A673 (cell line): ENCODE results near the gene CAMK2G. TPM values are rescaled to one million over a fixed set of nuclear protein-coding genes. Genes with fewer than 3 reads are reported as not detected.

Source experiments
- BruUV-seq: library from RNA; stranded (reverse); fragments of 400-500 nt; replicated peaks from 2 replicates; lab custom pipeline; 2021; lab: Mats Ljungman, UMichigan
- CTCF ChIA-PET: fragments of 300-600 bp; sonication (Branson Sonifier 250); formaldehyde crosslinking; loops from one replicate; lab custom pipeline; 2022; ENCODE audit warnings: antibody characterized with exemption; lab: Charles Lee
- POLR2A ChIA-PET: fragments of 300-600 bp; sonication (Branson Sonifier 250); formaldehyde crosslinking; loops from one replicate; lab custom pipeline; 2022; ENCODE audit warnings: antibody characterized with exemption; ENCODE audit not compliant: low non-redundant PET; lab: Charles Lee
- DNase-seq: peaks from one replicate; pipeline ENCODE4 v3.0.0-alpha.2; 2015; ENCODE audit warnings: low spot score
- H3K27ac ChIP-seq: fragments of 200-600 bp; sonication (generic); 2 replicates; pipeline ENCODE4 v1.5.1; 2016; ENCODE audit warnings: mixed run types, low read depth, mild to moderate bottlenecking, mixed read lengths, antibody characterized with exemption, low read length; ENCODE audit not compliant: poor library complexity, severe bottlenecking
- H3K27me3 ChIP-seq: fragments of 200-600 bp; sonication (generic); replicated peaks from 2 replicates; pipeline ENCODE4 v1.6.1; 2017; ENCODE audit warnings: mixed run types, low read depth, mild to moderate bottlenecking, mixed read lengths, antibody characterized with exemption, low read length; ENCODE audit not compliant: insufficient read depth, poor library complexity
- H3K36me3 ChIP-seq: fragments of 200-600 bp; sonication (generic); 2 replicates; pipeline ENCODE4 v1.6.1; 2016; ENCODE audit warnings: mixed run types, mild to moderate bottlenecking, mixed read lengths, antibody characterized with exemption, low read length; ENCODE audit not compliant: insufficient read depth, poor library complexity, severe bottlenecking
- H3K4me1 ChIP-seq: fragments of 200-600 bp; sonication (generic); 2 replicates; pipeline ENCODE4 v1.6.1; 2017; ENCODE audit warnings: mixed run types, mild to moderate bottlenecking, mixed read lengths, antibody characterized with exemption, low read length; ENCODE audit not compliant: insufficient read depth, poor library complexity, severe bottlenecking
- H3K4me3 ChIP-seq: fragments of 200-600 bp; sonication (generic); 2 replicates; pipeline ENCODE4 v1.5.1; 2016; ENCODE audit warnings: low read depth, mixed run types, mild to moderate bottlenecking, mixed read lengths, low read length; ENCODE audit not compliant: poor library complexity, severe bottlenecking
- H3K9me3 ChIP-seq: fragments of 200-600 bp; sonication (generic); 2 replicates; pipeline ENCODE4 v1.6.1; 2016; ENCODE audit warnings: mixed run types, low read depth, mild to moderate bottlenecking, mixed read lengths, antibody characterized with exemption, low read length; ENCODE audit not compliant: poor library complexity, severe bottlenecking
- CTCF ChIP-seq: fragments of 300-800, 200-600 bp; sonication (generic); conservative IDR thresholded peaks from 2 replicates; pipeline ENCODE4 v1.5.1; 2017; ENCODE audit warnings: low read depth, mild to moderate bottlenecking, antibody characterized with exemption, low read length, moderate library complexity, mixed read lengths
- EZH2 ChIP-seq: fragments of 200-600 bp; sonication (generic); IDR thresholded peaks from 2 replicates; pipeline ENCODE4 v1.6.1; 2017; ENCODE audit warnings: borderline replicate concordance, low read depth, mild to moderate bottlenecking, mixed read lengths, antibody characterized with exemption, low read length; ENCODE audit not compliant: poor library complexity, severe bottlenecking
- intact Hi-C: fragments of 100-400 bp; cut with micrococcal nuclease; formaldehyde crosslinking; loops from one replicate; pipeline ENCODE4 v1.10.0; 2022; ENCODE audit not compliant: unreplicated experiment
- total RNA-seq: library from RNA; stranded (reverse); gene quantifications from 2 replicates; pipeline ENCODE4 v1.2.3, GENCODE V29; 2021

CAMK2G gene
- total RNA-seq, 1 experiment from 2014 or later: 32.7 TPM

- Histone ChIP-seq H3K9me3 (no peaks in the 10 kb centered on the region), H3K27me3 (no peaks in the 10 kb centered on the region), H3K4me3 (no peak overlapping the region), H3K27ac (no peak overlapping the region), H3K36me3 (peaks cover 7% of the 10 kb centered on the region), H3K4me1 (peaks cover 7% of the 10 kb centered on the region)
- ChIA-PET POLR2A (no interaction called here), CTCF (no interaction called here)
- intact Hi-C loops: no loop called here
- BruUV-seq: no TSS peak
- TF ChIP-seq CTCF (no peak), EZH2 (no peak)
- no peak for DNase-seq
These were observed 2.8 kb downstream of the CAMK2G start for GRCh38 chr10:73871295-73872189.

DNA sequence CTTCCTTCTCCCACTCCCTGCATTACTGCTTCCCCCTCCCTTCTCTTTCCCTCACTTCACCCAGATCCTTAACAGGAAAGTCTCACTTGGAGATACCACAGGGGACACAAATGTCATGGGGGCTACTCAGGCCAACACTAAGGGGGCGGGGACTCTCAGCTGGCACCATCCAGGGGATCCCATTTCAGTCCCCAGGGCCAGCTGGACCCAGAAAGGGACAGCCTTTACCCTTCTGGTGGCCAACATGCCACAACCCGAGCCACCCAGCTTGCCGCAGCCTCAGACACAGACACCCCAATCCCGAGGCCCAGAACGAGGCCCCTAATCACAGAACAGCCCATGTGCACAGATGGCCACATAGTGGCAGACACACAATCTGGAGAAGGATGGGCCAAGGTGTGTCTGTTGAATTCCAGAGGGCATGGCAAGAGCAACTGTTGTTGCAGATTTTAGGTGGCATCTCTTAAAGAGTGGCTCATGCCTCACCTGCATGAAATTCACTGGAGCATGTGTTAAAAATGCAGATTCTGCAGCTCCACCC is 5.6 kb downstream of the CAMK2G start:
- intact Hi-C loops: no loop called here

More for the DNA sequence above, 5.6 kb downstream of the CAMK2G start:
- ChIA-PET CTCF (no interaction called here), POLR2A (no interaction called here)
- no peaks in the 10 kb centered on the region for H3K9me3 ChIP-seq
- no peak overlapping the region for H3K4me3 ChIP-seq
- no TSS peak for BruUV-seq
- peaks cover 7% of the 10 kb centered on the region for H3K4me1 ChIP-seq
- H3K27me3 ChIP-seq: no peaks in the 10 kb centered on the region
- H3K27ac ChIP-seq: no peak overlapping the region
- H3K36me3 ChIP-seq: peaks cover 7% of the 10 kb centered on the region
- TF ChIP-seq EZH2 (no peak), CTCF (no peak)
- no peak for DNase-seq
